ENCODE data around the gene DOCK10.
"Not testable (repeated sequence)": the region's sequence is repeated elsewhere in the genome, so short reads cannot be mapped to it uniquely, and the experiment has no call there.

The DOCK10 gene

DNA sequence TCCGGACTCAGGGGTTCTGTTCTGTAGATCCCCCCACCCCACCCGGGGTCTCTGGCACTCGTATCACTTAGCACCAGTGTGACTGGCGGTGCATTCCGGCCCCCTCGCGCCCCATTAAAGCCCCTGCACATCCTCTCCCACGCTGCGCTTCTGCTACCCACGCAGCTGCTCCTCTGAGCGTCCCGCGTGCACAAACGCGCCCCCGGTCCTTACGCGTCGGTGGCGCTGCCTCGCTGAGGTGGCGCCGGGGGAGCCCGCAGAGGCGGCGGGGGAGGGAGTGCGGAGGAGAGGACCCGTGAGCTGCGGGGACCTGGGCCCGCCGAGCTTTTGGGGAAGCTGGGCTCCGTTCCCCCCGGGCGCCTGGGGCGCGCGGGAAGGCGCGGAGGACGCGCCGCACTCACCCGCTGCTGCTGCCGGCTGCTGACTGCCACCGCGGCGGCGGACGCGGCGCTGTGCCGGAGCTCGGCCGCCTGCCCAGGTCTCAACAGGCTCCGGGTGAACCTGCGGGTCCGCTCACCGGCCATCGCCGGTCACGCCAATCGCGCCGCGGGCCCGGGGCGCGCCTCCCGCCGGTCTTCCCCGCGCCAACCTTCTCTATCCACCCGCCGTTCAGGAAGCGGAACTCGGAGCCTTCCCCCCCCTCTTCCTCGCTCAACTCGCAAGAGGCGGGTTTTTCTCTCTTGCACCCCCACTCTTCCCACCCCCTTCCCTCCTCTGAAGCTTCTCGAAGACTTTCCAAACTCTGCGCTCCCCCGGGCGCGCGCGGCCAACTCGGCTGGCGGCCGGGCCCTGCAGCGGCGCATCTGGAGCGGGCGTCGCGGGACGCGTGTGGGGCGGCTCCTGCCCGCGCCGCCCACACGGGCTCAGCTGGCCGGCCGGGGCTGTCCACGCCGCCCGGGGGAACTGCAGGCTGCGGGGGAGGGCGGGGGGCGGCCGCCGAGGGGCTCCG, at the start of gene DOCK10:
TSS of gene DOCK10 (minus strand) at position 618 of the 949 bp plus-strand sequence. CDS start at position 524, 94 bp downstream.
- DNase-seq: peak; percentile 30

DNA sequence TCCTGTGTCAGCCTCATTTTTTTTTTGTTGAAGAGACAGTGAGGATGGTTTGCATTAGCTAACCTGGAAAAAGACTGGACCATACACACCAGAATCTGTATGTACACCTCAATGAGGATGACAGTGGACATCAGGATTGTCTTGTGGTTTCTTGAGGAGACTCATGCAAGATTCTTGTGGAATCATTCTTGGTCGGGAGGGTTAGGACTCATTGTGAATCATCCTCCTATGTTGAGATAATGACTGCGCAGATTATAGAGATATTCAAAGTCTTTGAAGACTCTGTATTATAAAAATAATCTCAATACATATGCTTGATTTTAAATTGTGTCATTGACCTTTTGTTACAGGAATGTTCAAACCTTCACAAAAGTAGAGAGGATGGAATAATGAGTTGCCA, 49.1 kb upstream of the DOCK10 start:
- no peak for DNase-seq

DNA sequence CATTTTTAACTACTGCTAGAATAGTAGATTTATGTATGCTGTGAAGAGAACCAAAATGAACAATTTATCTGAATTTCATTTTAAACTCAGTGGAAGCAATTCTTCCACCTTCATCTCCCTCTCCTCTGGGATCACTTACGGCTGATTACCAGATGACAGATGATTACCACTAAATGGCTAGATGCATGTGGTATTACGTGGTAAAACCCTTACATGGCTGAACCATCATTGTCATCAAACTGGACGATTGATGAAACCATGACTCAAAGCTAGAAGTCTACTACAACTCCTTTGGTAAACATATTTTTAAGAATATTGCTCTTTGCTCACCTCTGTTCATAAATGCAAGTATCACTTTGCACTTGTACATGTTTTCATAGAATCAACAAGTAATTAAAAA, 48.5 kb upstream of the DOCK10 start:
- DNase-seq: no peak

DNA sequence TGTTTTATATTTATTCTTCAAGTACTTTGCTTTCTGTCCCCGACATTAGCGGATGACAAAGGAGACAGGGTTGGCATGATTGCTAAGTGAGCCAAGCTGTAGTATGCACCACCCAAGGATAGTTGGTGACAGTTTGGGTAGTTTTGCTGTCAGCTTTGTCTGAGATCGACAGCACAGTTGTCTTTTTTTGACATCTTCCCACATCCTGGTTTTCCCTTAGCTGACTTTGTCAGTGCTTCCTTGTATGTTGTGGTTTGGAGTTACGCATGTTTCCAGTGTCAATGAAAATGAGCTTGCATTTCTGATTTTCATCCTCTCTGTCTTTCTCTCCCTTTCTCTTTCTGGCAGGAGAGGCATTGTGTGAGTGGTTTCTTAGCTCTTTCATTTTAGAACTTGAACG, 44.6 kb upstream of the DOCK10 start:
- no peak for DNase-seq

DNA sequence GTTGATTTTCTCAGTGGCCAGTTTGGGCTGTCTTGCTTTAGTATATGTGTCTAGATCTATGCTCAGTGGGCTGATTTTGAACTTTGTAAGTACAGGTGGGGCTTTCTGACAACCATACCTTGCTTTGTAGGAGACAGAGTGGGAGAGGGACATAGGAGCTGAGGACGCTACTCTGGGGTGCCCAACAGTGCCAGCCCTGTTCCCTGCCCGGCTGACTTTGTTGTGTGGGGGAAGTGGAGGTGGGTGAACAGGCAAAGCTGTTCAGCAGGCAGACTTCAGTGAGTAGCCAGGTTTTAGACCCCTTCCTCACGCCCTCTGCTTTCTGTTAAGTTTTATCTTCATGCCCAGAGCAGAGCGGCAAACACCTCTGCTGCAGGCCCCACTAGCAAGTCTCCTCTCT, 44.2 kb upstream of the DOCK10 start:
- DNase-seq: no peak

DNA sequence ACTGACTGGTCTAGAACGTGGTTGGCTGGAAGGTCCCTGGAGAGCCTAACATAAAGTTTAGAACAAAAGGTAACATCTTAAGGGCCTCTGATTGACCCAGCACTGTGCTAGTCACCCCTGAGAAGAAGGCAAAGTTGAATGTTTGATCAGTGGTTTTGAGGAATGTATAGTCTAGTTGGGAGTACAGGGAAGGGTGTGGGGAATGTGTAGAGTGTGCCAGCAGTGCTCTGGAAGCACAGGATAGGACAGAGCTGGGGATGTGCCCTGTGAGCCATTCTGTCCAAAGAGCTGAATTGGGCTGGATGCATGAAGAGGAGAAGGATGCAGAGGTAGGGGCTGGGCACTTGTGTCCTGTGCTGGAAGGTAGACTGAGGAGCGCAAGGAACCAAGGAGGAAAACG, 41.0 kb upstream of the DOCK10 start:
- DNase-seq: no peak

DNA sequence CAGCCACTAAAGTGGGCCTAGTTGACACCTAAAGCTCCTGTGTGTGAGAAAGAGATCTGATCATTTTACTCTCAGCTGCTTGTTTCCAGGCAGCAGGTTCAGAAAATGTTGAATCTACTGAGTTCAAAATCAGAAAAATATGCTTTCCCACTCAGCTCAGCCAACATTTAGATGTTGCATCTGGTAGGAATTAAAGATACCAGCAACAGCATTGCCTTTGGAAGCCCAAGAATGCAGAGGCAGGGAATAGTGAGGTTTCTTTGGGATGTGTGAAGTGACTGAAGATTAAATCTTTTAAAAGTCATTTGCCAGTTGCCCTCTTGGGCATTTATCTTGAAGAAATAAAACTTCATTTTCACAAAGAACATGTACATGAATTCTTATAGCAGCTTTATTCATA, 33.9 kb upstream of the DOCK10 start:
- DNase-seq: no peak

DNA sequence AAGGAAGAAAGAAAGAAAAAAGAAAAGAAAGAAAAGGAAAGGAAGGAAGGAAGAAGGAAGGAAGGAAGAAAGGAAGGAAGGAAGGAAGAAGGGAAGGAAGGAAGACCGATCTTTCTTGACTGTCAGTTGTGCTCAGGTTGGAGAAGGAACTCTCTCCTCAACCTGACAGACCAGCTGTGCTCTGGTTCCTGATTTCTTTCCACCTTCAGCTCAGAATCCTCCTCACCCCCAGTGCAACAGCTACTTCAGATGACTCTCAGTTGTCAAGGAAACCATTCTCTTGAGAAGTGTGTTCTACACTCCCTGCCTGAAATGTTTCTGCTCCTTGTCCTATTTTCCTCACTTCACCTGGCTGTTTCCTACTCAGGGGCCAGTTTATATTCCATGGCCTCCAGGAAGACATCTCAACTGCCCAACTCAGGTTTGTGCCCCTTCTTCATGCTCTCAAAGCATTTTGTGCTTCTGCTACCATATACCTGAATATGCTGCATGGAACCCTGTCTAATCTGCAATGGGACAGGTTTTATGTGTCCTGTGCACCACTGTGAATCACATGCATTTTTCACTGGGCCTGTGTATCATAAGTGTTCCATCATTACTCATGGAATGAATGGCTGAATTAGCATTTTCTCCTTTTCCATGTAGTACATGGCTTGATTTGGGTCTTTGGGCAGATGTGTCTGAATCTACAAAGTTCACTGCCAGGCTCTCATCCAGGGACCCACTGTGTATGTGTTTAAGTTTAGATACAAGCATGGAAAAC, 32.8 kb upstream of the DOCK10 start:
- DNase-seq: no peak

DNA sequence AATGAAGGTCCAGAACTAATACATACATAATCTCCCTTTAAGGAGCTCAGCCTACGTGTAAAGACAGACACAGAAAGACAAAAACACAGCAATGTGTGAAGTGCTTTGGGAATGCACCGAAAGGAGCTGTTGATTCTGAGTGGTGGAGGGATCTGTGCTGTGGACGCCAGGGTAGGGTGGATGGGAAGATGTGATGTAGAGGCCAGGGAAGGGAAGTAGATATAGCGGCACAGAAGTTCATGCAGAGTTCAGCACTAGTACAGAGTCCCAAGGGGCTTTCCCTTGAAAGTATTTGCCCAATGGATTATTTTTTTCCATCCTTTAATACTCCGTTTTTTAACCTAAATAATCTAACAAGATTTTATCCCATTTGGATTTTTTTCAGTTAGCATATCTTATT, 32.1 kb upstream of the DOCK10 start:
- no peak for DNase-seq

DNA sequence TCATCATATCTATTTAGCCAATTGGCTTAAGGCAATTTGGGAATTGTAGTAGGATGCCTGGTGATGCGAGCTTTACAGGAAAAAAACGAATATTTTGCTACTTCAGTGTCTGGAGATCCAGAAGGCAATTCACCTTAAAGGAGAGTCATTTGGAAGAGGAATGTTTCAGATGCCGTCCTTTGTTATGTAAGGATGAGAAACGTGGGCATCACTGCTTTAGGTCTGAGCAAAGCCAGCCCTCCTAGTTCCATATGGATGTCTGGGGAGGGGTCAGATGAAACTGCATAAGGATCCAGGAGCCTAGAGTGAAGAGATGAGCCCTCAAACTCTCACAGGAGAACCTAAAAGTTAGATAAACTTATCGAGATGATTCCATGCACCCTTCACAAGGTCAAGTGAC, 30.9 kb upstream of the DOCK10 start:
- DNase-seq: no peak

DNA sequence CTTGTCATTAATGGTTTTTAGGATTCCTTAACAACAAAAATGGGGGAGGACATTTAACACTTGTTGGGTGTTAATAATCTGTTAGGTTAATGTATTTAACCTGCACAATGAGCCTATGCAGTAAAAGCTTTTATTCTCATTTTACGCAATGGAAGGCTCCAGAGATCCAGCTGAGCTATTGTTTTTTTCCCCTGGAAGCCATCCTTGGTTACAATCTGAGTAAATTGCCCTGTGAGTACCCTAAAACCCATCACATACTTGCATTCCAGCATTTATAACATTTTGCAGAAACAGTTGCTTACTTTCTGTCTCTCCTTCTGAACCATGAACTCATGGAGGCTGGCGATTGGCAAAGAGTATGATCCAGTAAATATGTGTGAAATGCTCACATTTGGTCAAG, 30.2 kb upstream of the DOCK10 start:
- DNase-seq: no peak

DNA sequence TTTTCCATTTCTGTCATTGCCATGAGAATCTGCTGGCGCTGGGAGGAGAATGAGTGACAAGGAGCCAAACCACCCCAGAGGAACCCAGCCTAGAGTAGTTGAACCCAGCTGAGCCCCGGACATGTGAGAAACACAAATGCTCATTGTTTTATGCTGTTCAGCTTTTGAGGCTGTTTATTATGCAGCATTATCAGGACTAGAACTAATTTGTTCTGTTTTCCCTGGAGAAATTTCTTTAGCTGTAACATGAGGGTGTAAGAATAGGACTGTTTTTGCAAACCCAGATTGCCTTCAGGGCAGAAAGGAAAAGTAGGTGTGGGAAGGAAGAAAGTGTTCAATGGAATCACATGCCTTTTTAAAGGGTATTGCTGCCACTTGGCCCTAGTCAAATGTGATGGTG, 28.5 kb upstream of the DOCK10 start:
- DNase-seq: no peak

DNA sequence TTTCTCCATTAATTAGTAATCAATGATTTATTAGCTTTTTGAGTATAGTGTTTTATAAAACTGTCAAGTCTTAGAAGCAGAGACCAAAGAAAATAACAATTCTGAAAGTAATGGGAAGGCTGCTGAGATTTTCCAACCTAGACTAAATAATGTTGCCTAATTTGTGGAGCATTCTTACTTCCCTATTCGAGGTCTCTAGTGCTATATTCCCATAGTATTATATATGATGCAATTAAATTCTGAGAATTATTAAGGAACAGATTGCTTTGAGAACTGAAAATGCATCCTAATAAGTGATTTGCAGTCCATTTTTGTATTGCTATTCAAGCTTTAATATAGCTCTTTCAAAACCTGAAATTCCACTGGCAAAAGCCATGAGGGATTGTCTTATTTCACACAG, 27.7 kb upstream of the DOCK10 start:
- no peak for DNase-seq

DNA sequence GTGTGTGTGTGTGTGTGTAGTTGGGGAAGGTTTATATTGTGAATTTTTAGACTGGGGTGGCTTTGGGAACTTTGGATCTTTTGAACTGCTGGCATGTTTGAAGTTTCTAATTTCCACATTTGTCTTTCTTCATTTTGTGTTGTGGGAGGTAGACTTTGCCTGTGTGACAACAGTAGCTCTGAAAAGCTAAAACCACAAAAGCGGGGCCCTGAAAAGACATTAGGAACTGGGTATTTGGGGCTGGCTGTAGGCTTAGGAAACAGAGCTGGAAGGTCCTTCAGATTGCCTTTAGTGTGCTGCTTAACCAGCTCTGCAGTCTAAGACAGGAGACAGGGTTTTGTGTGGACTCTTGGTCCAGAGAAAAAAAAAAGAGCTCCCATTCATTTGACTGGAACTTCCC, 27.2 kb upstream of the DOCK10 start:
- DNase-seq: no peak

DNA sequence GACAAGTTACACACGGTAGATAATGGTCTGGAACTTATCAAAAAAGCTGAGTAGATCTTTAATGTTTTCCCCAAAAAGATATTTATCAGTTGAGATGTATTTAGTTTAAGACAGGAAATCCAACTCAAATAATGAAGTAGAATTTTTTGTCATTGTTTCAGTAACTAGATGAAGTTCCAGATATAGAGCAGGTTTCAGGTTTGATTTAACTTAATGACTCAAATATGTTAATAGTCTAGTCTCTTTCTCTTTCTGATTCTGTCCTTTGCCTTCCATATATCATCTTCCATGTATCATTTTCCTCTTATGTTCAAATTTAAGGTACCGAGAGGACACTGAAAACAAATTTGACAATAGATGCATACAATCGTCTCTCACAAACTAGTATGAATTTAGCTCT, 23.6 kb upstream of the DOCK10 start:
- no peak for DNase-seq

DNA sequence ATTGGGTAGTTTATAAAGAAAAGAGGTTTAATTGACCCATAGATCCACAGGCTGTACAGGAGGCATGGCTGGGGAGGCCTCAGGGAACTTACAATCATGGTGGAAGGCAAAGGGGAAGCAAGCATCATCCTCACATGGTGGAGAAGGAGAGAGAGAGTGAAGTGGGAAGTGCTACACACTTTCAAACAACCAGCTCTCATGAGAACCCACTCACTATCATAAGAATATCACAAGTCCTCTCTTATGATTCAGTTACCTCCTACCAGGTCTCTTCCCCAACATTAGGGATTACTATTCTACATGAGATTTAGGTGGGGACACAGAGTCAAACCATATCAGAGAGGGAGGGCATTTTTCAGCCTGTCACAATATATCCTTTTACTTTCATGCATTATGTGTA, 22.7 kb upstream of the DOCK10 start:
- no peak for DNase-seq

DNA sequence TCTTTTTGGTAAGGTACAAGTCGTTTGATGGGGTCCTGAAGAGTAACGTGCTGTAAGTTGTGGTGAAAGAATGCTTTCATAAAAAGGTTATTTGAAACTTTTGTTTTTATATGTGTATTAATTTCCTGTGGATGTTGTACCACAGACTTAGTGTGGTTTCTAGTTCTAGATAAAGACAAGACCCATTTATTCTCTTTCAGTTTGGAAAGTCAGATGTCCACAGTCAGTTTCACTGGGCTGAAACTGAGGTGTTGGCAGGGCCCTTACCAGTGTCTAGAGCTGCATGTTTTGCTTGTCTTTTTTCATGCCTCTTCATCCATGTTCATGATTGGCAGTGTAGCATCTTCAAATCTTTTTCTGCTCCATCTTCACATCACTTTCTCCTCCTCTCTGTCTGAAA, 22.1 kb upstream of the DOCK10 start:
- DNase-seq: no peak

DNA sequence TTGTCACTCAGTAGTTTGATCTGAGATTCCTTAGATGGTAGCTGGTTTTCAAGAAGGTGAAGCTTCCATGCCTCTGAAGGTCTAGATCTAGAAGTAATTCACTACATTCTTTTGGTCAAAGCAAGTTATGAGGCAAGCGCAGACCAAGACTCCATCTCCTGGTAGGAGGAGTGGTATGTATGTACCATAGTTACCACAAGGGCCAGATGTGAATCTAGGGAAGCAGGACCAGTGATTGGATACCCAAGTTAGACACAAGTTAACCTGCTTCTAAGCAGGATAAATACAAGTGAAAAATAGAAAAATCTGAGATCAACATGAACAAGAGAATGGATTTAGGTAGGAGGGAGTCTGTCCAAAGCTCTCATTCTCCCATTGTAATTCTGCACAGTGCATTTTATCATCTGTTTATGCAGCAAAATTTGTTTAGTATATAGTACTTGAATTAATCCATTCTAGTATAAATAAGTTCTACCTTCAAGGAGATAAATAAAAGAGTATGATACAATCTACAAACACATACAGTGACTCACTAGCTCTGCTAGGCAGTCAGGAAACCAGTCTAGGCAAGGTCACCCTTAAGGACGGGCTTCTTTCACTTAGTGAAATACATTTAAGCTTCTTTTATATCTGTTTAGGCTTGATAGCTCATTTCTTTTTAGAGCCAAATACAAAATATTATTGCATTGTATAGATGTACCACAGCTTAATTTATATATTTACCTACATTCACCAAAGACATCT, 14.2 kb upstream of the DOCK10 start:
- DNase-seq: no peak

DNA sequence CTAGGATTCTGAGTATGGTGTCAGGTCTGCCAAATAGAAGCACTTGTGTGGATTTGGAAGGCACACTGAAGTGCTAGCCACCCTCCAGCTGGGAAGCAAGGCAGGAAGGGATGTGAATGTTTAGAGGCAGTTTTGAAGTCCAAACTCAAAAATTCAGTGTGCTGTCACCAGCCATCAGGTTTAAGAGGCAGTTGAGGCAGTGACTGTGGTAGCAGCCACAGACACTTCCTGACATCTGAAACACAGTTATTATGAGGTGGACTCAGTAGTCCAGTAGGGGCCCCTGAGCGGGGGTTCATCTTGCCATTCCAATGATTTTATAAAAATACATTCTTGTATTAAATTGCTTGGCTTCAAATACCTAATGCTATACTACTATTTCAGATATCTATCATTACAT, 13.4 kb upstream of the DOCK10 start:
- DNase-seq: no peak

DNA sequence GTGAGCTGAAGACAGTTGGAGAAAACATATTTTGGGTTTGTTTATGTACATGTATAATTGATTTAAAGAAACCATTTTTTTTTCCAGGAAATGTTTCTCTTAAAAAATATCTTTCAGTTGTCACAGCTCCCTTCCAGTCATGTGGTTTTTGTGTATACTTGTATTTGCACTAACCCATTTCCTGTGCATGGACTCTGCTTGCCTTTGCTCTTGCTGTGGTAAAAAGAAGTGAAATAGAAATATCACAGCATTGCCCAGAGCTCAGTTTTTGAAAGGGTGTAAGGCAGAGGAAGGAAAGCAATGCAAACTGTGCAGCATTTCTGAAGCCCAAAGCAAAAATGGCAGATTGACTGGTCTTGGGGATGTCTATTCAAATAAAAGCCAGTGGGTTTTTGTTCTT, 10.4 kb upstream of the DOCK10 start:
- DNase-seq: no peak

DNA sequence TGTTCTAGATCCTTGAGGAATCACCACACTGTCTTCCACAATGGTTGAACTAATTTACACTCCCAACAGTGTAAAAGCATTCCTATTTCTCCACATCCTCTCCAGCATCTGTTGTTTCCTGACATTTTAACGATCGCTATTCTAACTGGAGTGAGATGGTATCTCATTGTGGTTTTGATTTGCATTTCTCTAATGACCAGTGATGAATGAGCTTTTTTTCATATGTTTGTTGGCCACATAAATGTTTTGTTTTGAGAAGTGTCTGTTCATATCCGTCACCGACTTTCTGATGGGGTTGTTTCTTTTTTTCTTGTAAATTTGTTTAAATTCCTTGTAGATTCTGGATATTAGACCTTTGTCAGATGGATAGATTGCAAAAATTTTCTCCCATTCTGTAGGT, 5.2 kb upstream of the DOCK10 start:
- not testable (repeated sequence) for DNase-seq

DNA sequence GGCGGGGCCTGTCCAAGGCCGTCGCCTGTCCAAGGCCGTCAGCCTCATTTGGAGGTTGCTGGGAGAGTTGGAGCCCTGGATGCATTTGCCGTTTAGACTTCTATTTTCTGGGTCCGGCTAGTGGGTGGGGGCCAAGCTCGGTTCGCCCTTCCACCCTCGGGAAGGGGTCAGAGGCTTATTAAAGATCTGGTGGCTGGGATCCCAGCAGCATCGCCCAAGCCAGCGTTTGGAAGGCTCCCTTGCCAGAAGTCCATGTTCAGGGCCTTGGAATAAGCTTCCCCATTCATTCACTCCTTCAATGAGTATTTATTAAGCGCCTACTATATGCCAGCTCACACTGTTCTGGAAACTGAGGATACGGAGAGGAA, 516 bp upstream of the DOCK10 start:
- DNase-seq: peak; percentile 12

DNA sequence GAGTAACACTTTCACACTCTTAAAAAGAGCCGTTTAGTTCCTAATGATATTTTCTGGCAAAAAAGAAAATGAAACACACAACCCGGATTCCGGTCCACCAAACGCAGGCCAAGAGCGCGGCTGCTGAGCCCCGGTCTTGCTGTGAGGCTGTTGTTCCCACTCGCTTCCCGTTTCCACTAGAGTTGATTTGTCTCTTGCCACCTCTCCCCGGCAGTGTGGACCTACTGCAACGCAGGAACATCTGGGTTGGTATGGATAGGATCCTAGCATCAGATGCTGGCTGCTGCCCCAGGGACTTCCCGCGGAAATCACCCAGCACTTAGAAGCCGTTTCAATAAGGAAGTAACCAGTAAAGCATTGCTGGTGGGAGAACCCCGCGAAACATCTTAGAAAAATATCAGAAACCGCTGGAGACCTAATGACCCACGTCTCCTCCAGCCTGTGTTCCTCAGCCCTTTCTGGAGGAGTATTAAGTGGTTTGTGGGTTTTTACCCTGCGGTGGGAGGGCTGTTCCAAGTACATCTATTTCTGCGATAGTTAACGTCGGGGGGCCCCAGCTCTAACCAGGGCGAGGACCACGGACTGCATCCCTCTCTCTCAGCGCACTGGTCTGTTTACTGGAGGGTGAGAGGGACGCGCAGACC, 939 bp downstream of the DOCK10 start:
- DNase-seq: no peak
